PC-9 (cell line): ENCODE results near the gene EPHA4. TPM values are rescaled to one million over a fixed set of nuclear protein-coding genes. Genes with fewer than 3 reads are reported as not detected.

ENCODE experiments used
- BruUV-seq: library from RNA; stranded (reverse); fragments of 400-500 nt; replicated peaks from 2 replicates; lab custom pipeline; 2021; lab: Mats Ljungman, UMichigan
- CTCF ChIA-PET: fragments of 300-600 bp; sonication (Branson Sonifier 250); formaldehyde crosslinking; loops from one replicate; lab custom pipeline; 2022; ENCODE audit warnings: antibody characterized with exemption; lab: Charles Lee
- POLR2A ChIA-PET: fragments of 300-600 bp; sonication (Branson Sonifier 250); formaldehyde crosslinking; loops from one replicate; lab custom pipeline; 2022; ENCODE audit warnings: antibody characterized with exemption; ENCODE audit not compliant: unreplicated experiment; lab: Charles Lee
- DNase-seq, 2 experiments: peaks; one replicate each; pipeline versions ENCODE4 v3.0.0 to v3.0.0-alpha.2; 2015 to 2022; ENCODE audit warnings: mixed read lengths in 1 of 2
- H2AFZ ChIP-seq: fragments of 200-600 bp; sonication (generic); 2 replicates; pipeline ENCODE4 v1.8.1; 2017; ENCODE audit warnings: antibody characterized with exemption
- H3F3A ChIP-seq: fragments of 200-600 bp; sonication (generic); 2 replicates; pipeline ENCODE4 v1.8.1; 2017; ENCODE audit warnings: antibody characterized with exemption, mild to moderate bottlenecking, low read depth; ENCODE audit not compliant: insufficient read depth
- H3K27ac ChIP-seq: fragments of 200-600 bp; sonication (generic); 2 replicates; pipeline ENCODE4 v1.6.1; 2016; ENCODE audit warnings: mixed run types
- H3K27me3 ChIP-seq: fragments of 200-600 bp; sonication (generic); 2 replicates; pipeline ENCODE4 v1.6.1; 2016; ENCODE audit warnings: low read depth, mixed run types; ENCODE audit not compliant: insufficient read depth
- H3K36me3 ChIP-seq: fragments of 200-600 bp; sonication (generic); 2 replicates; pipeline ENCODE4 v1.6.1; 2016; ENCODE audit warnings: low read depth, mixed run types
- H3K4me1 ChIP-seq: fragments of 200-600 bp; sonication (generic); replicated peaks from 2 replicates; pipeline ENCODE4 v1.6.1; 2016; ENCODE audit warnings: mixed run types; ENCODE audit not compliant: insufficient read depth
- H3K4me2 ChIP-seq: fragments of 200-600 bp; sonication (generic); 2 replicates; pipeline ENCODE4 v1.6.1; 2017; ENCODE audit warnings: mixed run types
- H3K4me3 ChIP-seq: fragments of 200-600 bp; sonication (generic); 2 replicates; pipeline ENCODE4 v1.6.1; 2016; ENCODE audit warnings: mixed run types
- H3K79me2 ChIP-seq: fragments of 200-600 bp; sonication (generic); 2 replicates; pipeline ENCODE4 v1.6.1; 2017; ENCODE audit warnings: low read depth, mixed run types
- H3K9me2 ChIP-seq: fragments of 200-600 bp; sonication (generic); 2 replicates; pipeline ENCODE4 v1.8.1; 2017; ENCODE audit warnings: mild to moderate bottlenecking; ENCODE audit not compliant: insufficient read depth
- H3K9me3 ChIP-seq: fragments of 200-600 bp; sonication (generic); 2 replicates; pipeline ENCODE4 v1.8.1; 2016; ENCODE audit warnings: low read depth; ENCODE audit not compliant: insufficient read depth
- H4K20me1 ChIP-seq: fragments of 200-600 bp; sonication (generic); 2 replicates; pipeline ENCODE4 v1.8.1; 2017; ENCODE audit not compliant: insufficient read depth
- CTCF ChIP-seq: fragments of 200-600 bp; sonication (generic); conservative IDR thresholded peaks from 2 replicates; pipeline ENCODE4 v1.6.1; 2017; ENCODE audit warnings: mixed run types, antibody characterized with exemption, mild to moderate bottlenecking, moderate library complexity
- EZH2 ChIP-seq: fragments of 200-600 bp; sonication (generic); IDR thresholded peaks from 2 replicates; pipeline ENCODE4 v1.8.0; 2017; ENCODE audit warnings: antibody characterized with exemption, low read depth
- intact Hi-C: fragments of 100-400 bp; cut with micrococcal nuclease; formaldehyde crosslinking; loops from one replicate; pipeline ENCODE4 v1.10.0; 2022; ENCODE audit not compliant: unreplicated experiment
- total RNA-seq: library from RNA; stranded (reverse); gene quantifications from 2 replicates; pipeline ENCODE4 v1.2.3, GENCODE V29; 2021

EPHA4 gene
- total RNA-seq, 1 experiment from 2014 or later, result 10.6 TPM

GRCh38 chr2:221533299-221533698 lies 38.8 kb downstream of the EPHA4 start:
- H3K4me1 ChIP-seq, result peaks cover 17% of the 10 kb centered on the region
- H3K27me3 ChIP-seq, result no peaks in the 10 kb centered on the region
- H4K20me1 ChIP-seq, result no peaks in the 10 kb centered on the region
- H3K4me2 ChIP-seq, result peak overlapping the region; percentile 12
- TF ChIP-seq EZH2 (no peak), CTCF (no peak)
- no peaks in the 10 kb centered on the region for H3K36me3 ChIP-seq
- no peaks in the 10 kb centered on the region; the same call in 1 of the 2 replicates for H3K79me2 ChIP-seq
- no peak overlapping the region for H2AFZ ChIP-seq
- no peak overlapping the region for H3K4me3 ChIP-seq
- 0 out of 2 replicates have a peak, but pooled peaks cover 4% of the 10 kb centered on the region for H3K9me2 ChIP-seq
- intact Hi-C loops, result no loop called here
- BruUV-seq, result no TSS peak
- ChIA-PET CTCF (interaction anchor here (0.6 kb wide), 1 partner anchor 26 kb away, joined by 3 read pairs; no protein-coding TSS in a partner anchor), POLR2A (no interaction called here)
- DNase-seq, result peak; percentile 24 to 92
- H3K9me3 ChIP-seq, result no peaks in the 10 kb centered on the region
- H3K27ac ChIP-seq, result peak overlapping the region; percentile 31
- H3F3A ChIP-seq, result peaks cover 7% of the 10 kb centered on the region; the same call in 1 of the 2 replicates

DNA sequence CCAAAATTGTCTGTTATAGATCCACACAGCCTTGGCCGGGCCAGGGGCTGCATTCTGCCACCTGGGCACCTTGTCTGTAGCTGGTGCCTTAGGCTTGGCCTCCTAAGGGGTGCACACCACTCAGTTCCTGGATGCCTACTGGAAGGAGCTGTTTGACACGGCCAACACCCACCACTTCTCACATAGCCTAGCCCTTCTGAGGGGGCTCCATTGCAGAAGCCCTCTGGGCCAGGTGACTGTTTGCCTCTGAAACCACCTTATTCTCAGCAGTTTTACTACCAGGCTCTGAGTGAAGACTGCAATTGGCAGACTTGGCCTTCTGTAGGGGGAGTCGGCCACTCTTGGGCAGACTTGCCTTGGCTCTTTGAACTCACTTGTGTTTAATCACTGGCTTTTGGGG lies 39.5 kb downstream of the EPHA4 start:
- POLR2A ChIA-PET, result no interaction called here
- H3K4me3 ChIP-seq, result no peak overlapping the region
- no peaks in the 10 kb centered on the region for H4K20me1 ChIP-seq
- no peaks in the 10 kb centered on the region; the same call in 1 of the 2 replicates for H3K79me2 ChIP-seq
- intact Hi-C loops, result no loop called here
- H3K4me2 ChIP-seq, result peak overlapping the region; percentile 12; the same call in 1 of the 2 replicates
- H3K27me3 ChIP-seq, result no peaks in the 10 kb centered on the region
- no peak overlapping the region for H2AFZ ChIP-seq
- DNase-seq, result no peak
- H3F3A ChIP-seq, result peaks cover 7% of the 10 kb centered on the region; the same call in 1 of the 2 replicates
- CTCF ChIA-PET, result no interaction called here
- no peaks in the 10 kb centered on the region for H3K9me3 ChIP-seq
- H3K27ac ChIP-seq, result no peak overlapping the region
- no TSS peak for BruUV-seq
- no peak for TF ChIP-seq CTCF
- TF ChIP-seq EZH2, result no peak
- H3K36me3 ChIP-seq, result no peaks in the 10 kb centered on the region
- H3K4me1 ChIP-seq, result peaks cover 17% of the 10 kb centered on the region
- H3K9me2 ChIP-seq, result 0 out of 2 replicates have a peak, but pooled peaks cover 4% of the 10 kb centered on the region

GRCh38 chr2:221530653-221531037 lies 41.5 kb downstream of the EPHA4 start:
- CTCF ChIA-PET, result no interaction called here
- no peak overlapping the region for H3K4me3 ChIP-seq
- H3F3A ChIP-seq, result peaks cover 7% of the 10 kb centered on the region; the same call in 1 of the 2 replicates
- H3K4me2 ChIP-seq, result no peak overlapping the region
- H3K27ac ChIP-seq, result no peak overlapping the region
- intact Hi-C loops, result no loop called here
- no peaks in the 10 kb centered on the region; the same call in 1 of the 2 replicates for H3K79me2 ChIP-seq
- H3K9me3 ChIP-seq, result no peaks in the 10 kb centered on the region
- BruUV-seq, result no TSS peak
- DNase-seq, result no peak
- POLR2A ChIA-PET, result no interaction called here
- no peak overlapping the region for H2AFZ ChIP-seq
- H3K9me2 ChIP-seq, result 0 out of 2 replicates have a peak, but pooled peaks cover 4% of the 10 kb centered on the region
- H4K20me1 ChIP-seq, result no peaks in the 10 kb centered on the region
- H3K27me3 ChIP-seq, result no peaks in the 10 kb centered on the region
- peaks cover 17% of the 10 kb centered on the region for H3K4me1 ChIP-seq
- TF ChIP-seq CTCF (no peak), EZH2 (no peak)
- H3K36me3 ChIP-seq, result no peaks in the 10 kb centered on the region
